HCT116 (cell line): ENCODE measurements around the gene F2RL1.
"Not testable (repeated sequence)": the region's sequence is repeated elsewhere in the genome, so short reads cannot be mapped to it uniquely, and the experiment has no call there.

Experiments used
- EGR1 ChIP-seq: IDR thresholded peaks from 2 replicates; pipeline ENCODE4 v1.6.1; 2012; ENCODE audit warnings: low read depth
- EZH2phosphoT487 ChIP-seq: fragments of 200-600 bp; IDR thresholded peaks from 2 replicates; pipeline ENCODE4 v1.6.1; 2018; ENCODE audit warnings: antibody characterized with exemption, borderline replicate concordance
- JUND ChIP-seq: IDR thresholded peaks from 2 replicates; pipeline ENCODE4 v1.6.1; 2012
- POLR2A ChIP-seq: IDR thresholded peaks from 2 replicates; pipeline ENCODE4 v1.7.0; 2011; ENCODE audit warnings: borderline replicate concordance; ENCODE audit not compliant: insufficient read depth, insufficient read length; ENCODE audit errors: extremely low read depth
- RAD21 ChIP-seq: IDR thresholded peaks from 2 replicates; pipeline ENCODE4 v1.6.1; 2012; ENCODE audit warnings: low read depth, mild to moderate bottlenecking
- SIN3A ChIP-seq: IDR thresholded peaks from 2 replicates; pipeline ENCODE4 v1.6.1; 2012; ENCODE audit warnings: low read depth
- TF ChIP-seq, protein P1 (sequence below), 3 experiments: fragments of 200-600 bp in 1 of 3; sonication (generic) in 1 of 3; IDR thresholded peaks in 2 of 3; conservative IDR thresholded peaks in 1 of 3; 2 replicates each; pipeline ENCODE4 v1.5.1; 2012 to 2017; ENCODE audit warnings: low read depth in 2 of 3, low read length in 2 of 3, antibody characterized with exemption in 1 of 3, borderline replicate concordance in 1 of 3, control low read depth in 1 of 3, mild to moderate bottlenecking in 1 of 3, mixed read lengths in 1 of 3, mixed run types in 1 of 3, moderate library complexity in 1 of 3; ENCODE audit not compliant: insufficient read depth in 1 of 3

GRCh38 chr5:76771041-76771440 is 47.8 kb upstream of the F2RL1 start:
- not testable (repeated sequence) for TF ChIP-seq RAD21, SIN3A, EZH2phosphoT487, EGR1, JUND, POLR2A
- TF ChIP-seq, protein P1, sequence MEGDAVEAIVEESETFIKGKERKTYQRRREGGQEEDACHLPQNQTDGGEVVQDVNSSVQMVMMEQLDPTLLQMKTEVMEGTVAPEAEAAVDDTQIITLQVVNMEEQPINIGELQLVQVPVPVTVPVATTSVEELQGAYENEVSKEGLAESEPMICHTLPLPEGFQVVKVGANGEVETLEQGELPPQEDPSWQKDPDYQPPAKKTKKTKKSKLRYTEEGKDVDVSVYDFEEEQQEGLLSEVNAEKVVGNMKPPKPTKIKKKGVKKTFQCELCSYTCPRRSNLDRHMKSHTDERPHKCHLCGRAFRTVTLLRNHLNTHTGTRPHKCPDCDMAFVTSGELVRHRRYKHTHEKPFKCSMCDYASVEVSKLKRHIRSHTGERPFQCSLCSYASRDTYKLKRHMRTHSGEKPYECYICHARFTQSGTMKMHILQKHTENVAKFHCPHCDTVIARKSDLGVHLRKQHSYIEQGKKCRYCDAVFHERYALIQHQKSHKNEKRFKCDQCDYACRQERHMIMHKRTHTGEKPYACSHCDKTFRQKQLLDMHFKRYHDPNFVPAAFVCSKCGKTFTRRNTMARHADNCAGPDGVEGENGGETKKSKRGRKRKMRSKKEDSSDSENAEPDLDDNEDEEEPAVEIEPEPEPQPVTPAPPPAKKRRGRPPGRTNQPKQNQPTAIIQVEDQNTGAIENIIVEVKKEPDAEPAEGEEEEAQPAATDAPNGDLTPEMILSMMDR (IDR thresholded peaks at IDR 0.05 in 2 of 3, conservative IDR thresholded peaks at IDR 0.05 in 1 of 3; ENCODE audit: borderline replicate concordance in 1 of 3, insufficient read depth in 1 of 3, low read depth in 2 of 3, low read length in 2 of 3): not testable (repeated sequence)
